DND-41 (cell line): ENCODE results near the gene ARHGEF12.

Experiments used
- ATAC-seq: fragments of 200-7000 bp; cut with Tn5 transposase; 3 replicates; pipeline ENCODE4 v1.9.1; 2021; ENCODE audit warnings: low read depth; ENCODE audit not compliant: insufficient read depth
- DNase-seq: peaks from one replicate; pipeline ENCODE4 v3.0.0-alpha.2; 2020
- H2AFZ ChIP-seq: 2 replicates; pipeline ENCODE4 v1.6.0; 2012; ENCODE audit warnings: low read depth, low read length
- H3K27ac ChIP-seq: 2 replicates; pipeline ENCODE4 v1.5.1; 2012; ENCODE audit warnings: low read length, inconsistent platforms
- H3K27me3 ChIP-seq: fragments of 200-600 bp; sonication (generic); 2 replicates; pipeline ENCODE4 v1.6.0; 2012; ENCODE audit warnings: low read length, mild to moderate bottlenecking, inconsistent platforms; ENCODE audit not compliant: insufficient read depth, poor library complexity
- H3K36me3 ChIP-seq: 2 replicates; pipeline ENCODE4 v1.5.1; 2012; ENCODE audit warnings: low read length, inconsistent platforms; ENCODE audit not compliant: insufficient read depth
- H3K4me1 ChIP-seq: 2 replicates; pipeline ENCODE4 v1.5.1; 2012; ENCODE audit warnings: mild to moderate bottlenecking, low read length; ENCODE audit not compliant: insufficient read depth
- H3K4me2 ChIP-seq: 2 replicates; pipeline ENCODE4 v1.6.0; 2012; ENCODE audit warnings: mild to moderate bottlenecking, moderate library complexity, low read length, inconsistent platforms; ENCODE audit not compliant: insufficient read depth
- H3K4me3 ChIP-seq, 2 experiments: fragments of 200-600 bp in 1 of 2; shearing (Covaris generic) in 1 of 2; 2 replicates each; pipeline ENCODE4 v1.5.1; 2012 to 2016; ENCODE audit warnings: inconsistent platforms in 2 of 2, low read length in 2 of 2, mild to moderate bottlenecking in 2 of 2, low read depth in 1 of 2, moderate library complexity in 1 of 2
- H3K79me2 ChIP-seq: 2 replicates; pipeline ENCODE4 v1.6.0; 2012; ENCODE audit warnings: low read length, inconsistent platforms; ENCODE audit not compliant: insufficient read depth
- H3K9ac ChIP-seq: 2 replicates; pipeline ENCODE4 v1.6.0; 2012; ENCODE audit warnings: low read depth, mild to moderate bottlenecking, inconsistent platforms, low read length, moderate library complexity
- H3K9me3 ChIP-seq: 2 replicates; pipeline ENCODE4 v1.5.1; 2012; ENCODE audit warnings: low read length, moderate library complexity, mild to moderate bottlenecking, inconsistent platforms; ENCODE audit not compliant: insufficient read depth, severe bottlenecking
- H4K20me1 ChIP-seq: 2 replicates; pipeline ENCODE4 v1.6.0; 2012; ENCODE audit warnings: low read length; ENCODE audit not compliant: insufficient read depth
- CTCF ChIP-seq: IDR thresholded peaks from 2 replicates; pipeline ENCODE4 v1.5.1; 2012; ENCODE audit warnings: borderline replicate concordance, low read length, moderate library complexity, mild to moderate bottlenecking; ENCODE audit not compliant: poor library complexity, severe bottlenecking; ENCODE audit errors: extremely low read depth
- EZH2 ChIP-seq: IDR thresholded peaks from 3 replicates; pipeline ENCODE4 v1.6.1; 2012; ENCODE audit warnings: borderline replicate concordance, low read depth, mild to moderate bottlenecking, moderate library complexity, low read length, inconsistent platforms; ENCODE audit not compliant: severe bottlenecking

The ARHGEF12 gene

GRCh38 chr11:120340529-120340928 is 4.3 kb downstream of the ARHGEF12 start:
- DNase-seq, result no peak
- Histone ChIP-seq H3K27me3 (peaks cover 60% of the 10 kb centered on the region), H3K9me3 (no peaks in the 10 kb centered on the region), H2AFZ (no peak overlapping the region), H3K4me2 (no peak overlapping the region), H4K20me1 (peaks cover 37% of the 10 kb centered on the region), H3K9ac (no peak overlapping the region), H3K4me1 (peaks cover 12% of the 10 kb centered on the region), H3K4me3 (no peak overlapping the region), H3K36me3 (no peaks in the 10 kb centered on the region), H3K27ac (no peak overlapping the region), H3K79me2 (no peaks in the 10 kb centered on the region)
- no peak for ATAC-seq
- TF ChIP-seq EZH2 (no peak), CTCF (no peak)

GRCh38 chr11:120342226-120342625 is 6.0 kb downstream of the ARHGEF12 start:
- Histone ChIP-seq H3K4me3 (no peak overlapping the region), H2AFZ (no peak overlapping the region), H3K4me1 (peaks cover 12% of the 10 kb centered on the region), H3K36me3 (no peaks in the 10 kb centered on the region), H3K79me2 (no peaks in the 10 kb centered on the region), H3K9me3 (no peaks in the 10 kb centered on the region), H3K27ac (no peak overlapping the region), H3K9ac (no peak overlapping the region), H3K27me3 (peaks cover 64% of the 10 kb centered on the region), H4K20me1 (peaks cover 34% of the 10 kb centered on the region), H3K4me2 (no peak overlapping the region)
- ATAC-seq (no peak), DNase-seq (no peak)
- TF ChIP-seq EZH2, result no peak
- TF ChIP-seq CTCF, result no peak

- Histone ChIP-seq H3K27ac (no peak overlapping the region), H2AFZ (no peak overlapping the region), H3K36me3 (no peaks in the 10 kb centered on the region), H3K4me2 (no peak overlapping the region), H3K9ac (no peak overlapping the region), H4K20me1 (peaks cover 34% of the 10 kb centered on the region), H3K9me3 (no peaks in the 10 kb centered on the region), H3K4me1 (peaks cover 12% of the 10 kb centered on the region), H3K79me2 (no peaks in the 10 kb centered on the region), H3K27me3 (peaks cover 64% of the 10 kb centered on the region), H3K4me3 (no peak overlapping the region)
- ATAC-seq (no peak), DNase-seq (no peak)
- TF ChIP-seq EZH2, result no peak
- no peak for TF ChIP-seq CTCF
These were observed 6.5 kb downstream of the ARHGEF12 start for GRCh38 chr11:120342678-120343077.

- Histone ChIP-seq H2AFZ (no peak overlapping the region), H3K9ac (no peak overlapping the region), H3K4me2 (no peak overlapping the region), H3K4me1 (peaks cover 12% of the 10 kb centered on the region), H3K4me3 (no peak overlapping the region), H4K20me1 (peaks cover 31% of the 10 kb centered on the region), H3K79me2 (no peaks in the 10 kb centered on the region), H3K9me3 (no peaks in the 10 kb centered on the region), H3K27ac (no peak overlapping the region), H3K36me3 (no peaks in the 10 kb centered on the region), H3K27me3 (peaks cover 61% of the 10 kb centered on the region)
- no peak for TF ChIP-seq EZH2
- no peak for TF ChIP-seq CTCF
- ATAC-seq (no peak), DNase-seq (no peak)
These were observed 7.2 kb downstream of the ARHGEF12 start for GRCh38 chr11:120343429-120343828.
